OCI-LY7 (cell line): ENCODE data around the gene KIRREL3. TPM values are rescaled to one million over a fixed set of nuclear protein-coding genes. Genes with fewer than 3 reads are reported as not detected.

ENCODE experiments used
- BruUV-seq: library from RNA; stranded (reverse); fragments of 400-500 nt; replicated peaks from 2 replicates; lab custom pipeline; 2021; lab: Mats Ljungman, UMichigan
- CTCF ChIA-PET: fragments of 300-600 bp; sonication (Branson Sonifier 250); formaldehyde crosslinking; loops from one replicate; lab custom pipeline; 2022; ENCODE audit warnings: antibody characterized with exemption; ENCODE audit not compliant: unreplicated experiment; lab: Charles Lee
- POLR2A ChIA-PET: fragments of 300-600 bp; sonication (Branson Sonifier 250); formaldehyde crosslinking; loops from one replicate; lab custom pipeline; 2022; ENCODE audit warnings: antibody characterized with exemption; lab: Charles Lee
- DNase-seq: peaks from one replicate; pipeline ENCODE4 v3.0.0-alpha.2; 2015; ENCODE audit warnings: low spot score
- H2AFZ ChIP-seq: fragments of 200-600 bp; sonication (generic), shearing (Covaris generic); 2 replicates; pipeline ENCODE4 v1.6.1; 2014; ENCODE audit warnings: mild to moderate bottlenecking, antibody characterized with exemption, low read length, moderate library complexity
- H3K27ac ChIP-seq: fragments of 200-600 bp; sonication (generic); 2 replicates; pipeline ENCODE4 v1.5.1; 2014; ENCODE audit warnings: mixed run types, low read depth, mild to moderate bottlenecking, moderate library complexity, low read length, inconsistent platforms; ENCODE audit not compliant: poor library complexity, severe bottlenecking
- H3K36me3 ChIP-seq: fragments of 200-600 bp; sonication (generic); 2 replicates; pipeline ENCODE4 v1.6.1; 2014; ENCODE audit warnings: mild to moderate bottlenecking, antibody characterized with exemption, low read length, moderate library complexity, mixed read lengths; ENCODE audit not compliant: insufficient read depth
- H3K4me1 ChIP-seq: fragments of 200-600 bp; sonication (generic); 2 replicates; pipeline ENCODE4 v1.5.1; 2014; ENCODE audit warnings: mild to moderate bottlenecking, low read length; ENCODE audit not compliant: insufficient read depth, poor library complexity, severe bottlenecking
- H3K4me2 ChIP-seq: fragments of 200-600 bp; sonication (generic); 2 replicates; pipeline ENCODE4 v1.6.1; 2014; ENCODE audit warnings: mild to moderate bottlenecking, low read length
- H3K4me3 ChIP-seq: fragments of 200-600 bp; sonication (generic); 2 replicates; pipeline ENCODE4 v1.5.1; 2014; ENCODE audit warnings: mild to moderate bottlenecking, low read depth, low read length; ENCODE audit not compliant: poor library complexity, severe bottlenecking
- H3K79me2 ChIP-seq: fragments of 200-600 bp; sonication (generic); 2 replicates; pipeline ENCODE4 v1.6.1; 2016; ENCODE audit warnings: low read depth, mild to moderate bottlenecking, low read length, moderate library complexity, mixed read lengths; ENCODE audit not compliant: insufficient read depth
- H3K9me2 ChIP-seq: fragments of 200-600 bp; sonication (generic); 2 replicates; pipeline ENCODE4 v1.6.1; 2016; ENCODE audit warnings: mild to moderate bottlenecking, low read length, mixed read lengths; ENCODE audit not compliant: insufficient read depth
- H3K9me3 ChIP-seq: fragments of 200-600 bp; sonication (generic); 2 replicates; pipeline ENCODE4 v1.6.1; 2014; ENCODE audit warnings: mild to moderate bottlenecking, mixed run types, low read length, mixed read lengths
- H4K20me1 ChIP-seq: fragments of 200-600 bp; sonication (generic); 2 replicates; pipeline ENCODE4 v1.6.1; 2014; ENCODE audit warnings: mild to moderate bottlenecking, antibody characterized with exemption, low read length, moderate library complexity, mixed read lengths; ENCODE audit not compliant: insufficient read depth
- CTCF ChIP-seq: fragments of 200-600 bp; sonication (generic); conservative IDR thresholded peaks from 2 replicates; pipeline ENCODE4 v1.5.1; 2014; ENCODE audit warnings: mild to moderate bottlenecking, antibody characterized with exemption, low read length, moderate library complexity, mixed read lengths
- EZH2phosphoT487 ChIP-seq: fragments of 200-600 bp; sonication (generic); IDR thresholded peaks from 2 replicates; pipeline ENCODE4 v1.6.1; 2018; ENCODE audit warnings: low read depth, borderline replicate concordance, mild to moderate bottlenecking, mixed run types, antibody characterized with exemption, low read length, moderate library complexity, mixed read lengths
- intact Hi-C: fragments of 100-400 bp; cut with micrococcal nuclease; formaldehyde crosslinking; loops from one replicate; pipeline ENCODE4 v1.10.0; 2022; ENCODE audit not compliant: unreplicated experiment
- total RNA-seq, 2 experiments: library from RNA; depleted of rRNA in 1 of 2; stranded (reverse); fragments of >200 nt in 1 of 2; shearing (Covaris generic) in 1 of 2; gene quantifications; 2 replicates each; pipeline ENCODE4 v1.2.3, GENCODE V29; 2014 to 2022

The KIRREL3 gene
- total RNA-seq, 2 experiments from 2014 or later = not detected

GRCh38 chr11:126893796-126894195, 106.8 kb downstream of the KIRREL3 start:
- Histone ChIP-seq H2AFZ (no peak overlapping the region), H3K9me2 (no peaks in the 10 kb centered on the region), H4K20me1 (no peaks in the 10 kb centered on the region), H3K4me2 (no peak overlapping the region), H3K4me1 (no peaks in the 10 kb centered on the region), H3K79me2 (no peaks in the 10 kb centered on the region), H3K9me3 (no peaks in the 10 kb centered on the region), H3K27ac (no peak overlapping the region), H3K4me3 (no peak overlapping the region), H3K36me3 (no peaks in the 10 kb centered on the region)
- no TSS peak for BruUV-seq
- CTCF ChIA-PET = no interaction called here
- intact Hi-C loops = no loop called here
- DNase-seq = no peak
- POLR2A ChIA-PET = interaction anchor here (0.7 kb wide), 1 partner anchor 89 kb away, joined by 3 read pairs; no protein-coding TSS in a partner anchor
- TF ChIP-seq CTCF = no peak
- TF ChIP-seq EZH2phosphoT487 = no peak

GRCh38 chr11:126892756-126893155, 107.8 kb downstream of the KIRREL3 start:
- no TSS peak for BruUV-seq
- DNase-seq = no peak
- no peaks in the 10 kb centered on the region for H3K79me2 ChIP-seq
- no peaks in the 10 kb centered on the region for H3K9me2 ChIP-seq
- H3K4me1 ChIP-seq = no peaks in the 10 kb centered on the region
- H2AFZ ChIP-seq = no peak overlapping the region
- TF ChIP-seq EZH2phosphoT487 (no peak), CTCF (no peak)
- H3K27ac ChIP-seq = no peak overlapping the region
- ChIA-PET CTCF (no interaction called here), POLR2A (no interaction called here)
- no peak overlapping the region for H3K4me2 ChIP-seq
- H3K4me3 ChIP-seq = no peak overlapping the region
- H3K36me3 ChIP-seq = no peaks in the 10 kb centered on the region
- no peaks in the 10 kb centered on the region for H4K20me1 ChIP-seq
- H3K9me3 ChIP-seq = no peaks in the 10 kb centered on the region
- intact Hi-C loops = no loop called here

- no peak for TF ChIP-seq EZH2phosphoT487
- no peak for TF ChIP-seq CTCF
These were observed 108.9 kb downstream of the KIRREL3 start for GRCh38 chr11:126891556-126892217.

More at GRCh38 chr11:126891556-126892217, 108.9 kb downstream of the KIRREL3 start:
- H3K9me2 ChIP-seq = no peaks in the 10 kb centered on the region
- H2AFZ ChIP-seq = no peak overlapping the region
- no TSS peak for BruUV-seq
- intact Hi-C loops = no loop called here
- ChIA-PET POLR2A (no interaction called here), CTCF (no interaction called here)
- H3K79me2 ChIP-seq = no peaks in the 10 kb centered on the region
- no peaks in the 10 kb centered on the region for H3K36me3 ChIP-seq
- H3K9me3 ChIP-seq = no peaks in the 10 kb centered on the region
- no peak for DNase-seq
- H3K27ac ChIP-seq = no peak overlapping the region
- H3K4me2 ChIP-seq = no peak overlapping the region
- no peaks in the 10 kb centered on the region for H3K4me1 ChIP-seq
- H3K4me3 ChIP-seq = no peak overlapping the region
- no peaks in the 10 kb centered on the region for H4K20me1 ChIP-seq
